Measurements from ENCODE around the gene ZDHHC17. TPM values are rescaled to one million over a fixed set of nuclear protein-coding genes. Genes with fewer than 3 reads are reported as not detected.
"Not testable (repeated sequence)": the region's sequence is repeated elsewhere in the genome, so short reads cannot be mapped to it uniquely, and the experiment has no call there.

Gene ZDHHC17
- total RNA-seq, 1 experiment from 2014 or later = 31.4 TPM

DNA sequence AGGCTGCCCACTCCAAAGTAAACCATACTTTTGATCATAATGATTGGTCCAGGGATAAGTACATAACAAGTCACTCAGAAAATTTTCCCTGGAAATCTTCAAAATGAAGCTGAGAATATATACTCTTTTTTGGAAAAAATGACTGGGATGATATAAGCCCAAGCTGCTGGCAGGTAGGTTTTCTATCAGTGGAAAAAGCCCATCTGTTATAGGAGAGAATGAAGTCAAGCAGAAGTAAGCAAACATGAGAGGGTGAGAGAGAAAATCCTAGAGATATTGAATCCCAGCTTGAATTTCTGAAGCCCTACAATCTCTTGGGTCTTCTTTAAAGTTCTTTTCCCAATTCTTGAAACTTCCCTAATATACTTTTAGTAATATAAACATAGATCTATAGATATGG lies 37.3 kb upstream of the ZDHHC17 start:
- DNase-seq = no peak
- intact Hi-C loops (cut with micrococcal nuclease; ENCODE audit: unreplicated experiment) = no loop called here
- CTCF ChIA-PET = no interaction called here
- no TSS peak for BruUV-seq (replicated peaks)
- Mint-ChIP-seq H3K27me3 (ENCODE audit: unreplicated experiment) (no peaks in the 10 kb centered on the region), H3K4me1 (ENCODE audit: low read depth, unreplicated experiment) (no peaks in the 10 kb centered on the region), H3K9me3 (ENCODE audit: low read depth, unreplicated experiment) (no peaks in the 10 kb centered on the region), H3K27ac (ENCODE audit: unreplicated experiment) (no peak overlapping the region), H3K36me3 (ENCODE audit: insufficient read depth, unreplicated experiment) (no peaks in the 10 kb centered on the region), H3K4me3 (ENCODE audit: low read depth, unreplicated experiment) (no peak overlapping the region)
- TF ChIP-seq, protein P1, sequence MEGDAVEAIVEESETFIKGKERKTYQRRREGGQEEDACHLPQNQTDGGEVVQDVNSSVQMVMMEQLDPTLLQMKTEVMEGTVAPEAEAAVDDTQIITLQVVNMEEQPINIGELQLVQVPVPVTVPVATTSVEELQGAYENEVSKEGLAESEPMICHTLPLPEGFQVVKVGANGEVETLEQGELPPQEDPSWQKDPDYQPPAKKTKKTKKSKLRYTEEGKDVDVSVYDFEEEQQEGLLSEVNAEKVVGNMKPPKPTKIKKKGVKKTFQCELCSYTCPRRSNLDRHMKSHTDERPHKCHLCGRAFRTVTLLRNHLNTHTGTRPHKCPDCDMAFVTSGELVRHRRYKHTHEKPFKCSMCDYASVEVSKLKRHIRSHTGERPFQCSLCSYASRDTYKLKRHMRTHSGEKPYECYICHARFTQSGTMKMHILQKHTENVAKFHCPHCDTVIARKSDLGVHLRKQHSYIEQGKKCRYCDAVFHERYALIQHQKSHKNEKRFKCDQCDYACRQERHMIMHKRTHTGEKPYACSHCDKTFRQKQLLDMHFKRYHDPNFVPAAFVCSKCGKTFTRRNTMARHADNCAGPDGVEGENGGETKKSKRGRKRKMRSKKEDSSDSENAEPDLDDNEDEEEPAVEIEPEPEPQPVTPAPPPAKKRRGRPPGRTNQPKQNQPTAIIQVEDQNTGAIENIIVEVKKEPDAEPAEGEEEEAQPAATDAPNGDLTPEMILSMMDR (IDR thresholded peaks at IDR 0.05; ENCODE audit: unreplicated experiment) = no peak

DNA sequence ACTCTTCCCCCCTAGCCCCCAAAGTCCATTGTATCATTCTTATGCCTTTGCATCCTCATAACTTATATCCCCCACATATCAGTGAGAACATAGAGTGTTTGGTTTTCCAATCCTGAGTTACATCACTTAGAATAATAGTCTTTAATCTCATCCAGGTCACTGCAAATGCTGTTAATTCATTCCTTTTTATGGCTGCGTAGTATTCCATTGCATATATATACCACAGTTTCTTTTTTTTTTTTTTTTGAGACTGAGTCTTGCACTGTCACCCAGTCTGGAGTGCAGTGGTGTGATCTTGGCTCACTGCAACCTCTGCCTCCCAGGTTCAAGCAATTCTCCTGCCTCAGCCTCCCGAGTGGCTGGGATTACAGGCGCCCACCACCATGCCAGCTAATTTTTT lies 31.7 kb upstream of the ZDHHC17 start:
- H3K27me3 Mint-ChIP-seq (ENCODE audit: unreplicated experiment); CTCF ChIA-PET; H3K36me3 Mint-ChIP-seq (ENCODE audit: insufficient read depth, unreplicated experiment); H3K4me3 Mint-ChIP-seq (ENCODE audit: low read depth, unreplicated experiment); H3K4me1 Mint-ChIP-seq (ENCODE audit: low read depth, unreplicated experiment); H3K27ac Mint-ChIP-seq (ENCODE audit: unreplicated experiment); BruUV-seq (replicated peaks); DNase-seq; intact Hi-C loops (cut with micrococcal nuclease; ENCODE audit: unreplicated experiment): not testable (repeated sequence)
- H3K9me3 Mint-ChIP-seq (ENCODE audit: low read depth, unreplicated experiment) = peaks cover 11% of the 10 kb centered on the region

DNA sequence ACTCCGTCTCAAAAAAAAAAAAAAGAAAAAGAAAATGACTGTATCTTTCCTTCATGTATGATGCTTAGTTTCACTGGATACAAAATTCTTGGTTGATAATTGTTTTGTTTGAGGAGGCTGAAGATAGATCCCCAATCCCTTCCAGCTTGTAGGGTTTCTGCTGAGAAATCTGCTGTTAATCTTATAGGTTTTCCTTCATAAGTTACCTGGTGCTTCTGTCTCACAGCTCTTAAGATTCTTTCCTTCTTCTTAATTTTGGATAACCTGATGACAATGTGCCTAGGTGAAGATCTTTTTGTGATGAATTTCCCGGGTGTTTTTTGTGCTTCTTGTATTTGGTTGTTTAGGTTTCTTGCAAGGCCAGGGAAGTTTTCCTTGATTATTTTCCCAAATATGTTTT lies 26.2 kb upstream of the ZDHHC17 start:
- H3K36me3 Mint-ChIP-seq (ENCODE audit: insufficient read depth, unreplicated experiment); H3K4me1 Mint-ChIP-seq (ENCODE audit: low read depth, unreplicated experiment); BruUV-seq (replicated peaks); H3K4me3 Mint-ChIP-seq (ENCODE audit: low read depth, unreplicated experiment); CTCF ChIA-PET; H3K27ac Mint-ChIP-seq (ENCODE audit: unreplicated experiment); H3K27me3 Mint-ChIP-seq (ENCODE audit: unreplicated experiment); DNase-seq; intact Hi-C loops (cut with micrococcal nuclease; ENCODE audit: unreplicated experiment): not testable (repeated sequence)
- H3K9me3 Mint-ChIP-seq (ENCODE audit: low read depth, unreplicated experiment) = peaks cover 21% of the 10 kb centered on the region

DNA sequence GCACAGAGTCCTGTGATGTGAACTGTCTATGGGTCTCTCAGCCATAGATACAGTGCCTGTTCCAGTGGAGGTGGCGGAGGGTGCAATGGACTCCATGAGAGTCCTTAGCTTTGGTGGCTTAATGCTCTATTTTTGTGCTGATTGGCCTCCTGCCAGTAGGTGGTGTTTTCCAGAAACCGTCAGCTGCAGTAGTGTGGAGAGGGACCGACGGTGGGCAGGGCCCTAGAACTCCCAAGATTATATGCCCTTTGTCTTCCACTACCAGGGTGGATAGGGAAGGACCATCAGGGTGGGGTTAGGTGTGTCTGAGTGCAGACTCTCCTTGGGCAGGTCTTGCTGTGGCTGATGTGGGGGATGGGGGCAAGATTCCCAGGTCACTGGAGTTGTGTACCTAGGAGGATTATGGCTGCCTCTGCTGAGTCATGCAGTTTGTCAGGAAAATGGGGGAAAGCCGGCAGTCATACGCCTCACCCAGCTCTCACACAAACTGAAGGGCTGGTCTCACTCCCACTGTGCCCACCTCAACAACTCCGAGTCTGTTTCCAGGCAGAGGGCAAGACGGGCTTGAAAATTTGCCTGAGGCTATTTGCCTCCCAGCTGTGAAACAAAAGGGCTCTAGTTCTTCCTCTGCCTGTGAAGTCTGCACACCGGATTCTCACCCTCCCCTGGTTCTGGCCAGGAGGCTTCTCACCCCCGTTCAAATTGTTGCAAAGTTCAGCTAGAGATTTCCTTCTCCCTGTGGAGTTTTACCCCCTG lies 24.9 kb upstream of the ZDHHC17 start:
- no peak overlapping the region for H3K4me3 Mint-ChIP-seq (ENCODE audit: low read depth, unreplicated experiment)
- CTCF ChIA-PET = no interaction called here
- no TSS peak for BruUV-seq (replicated peaks)
- TF ChIP-seq, protein P1 (IDR thresholded peaks at IDR 0.05; ENCODE audit: unreplicated experiment) = no peak
- peaks cover 16% of the 10 kb centered on the region for H3K9me3 Mint-ChIP-seq (ENCODE audit: low read depth, unreplicated experiment)
- peaks cover 8% of the 10 kb centered on the region for H3K4me1 Mint-ChIP-seq (ENCODE audit: low read depth, unreplicated experiment)
- H3K36me3 Mint-ChIP-seq (ENCODE audit: insufficient read depth, unreplicated experiment) = no peaks in the 10 kb centered on the region
- peaks cover 8% of the 10 kb centered on the region for H3K27me3 Mint-ChIP-seq (ENCODE audit: unreplicated experiment)
- H3K27ac Mint-ChIP-seq (ENCODE audit: unreplicated experiment) = no peak overlapping the region
- intact Hi-C loops (cut with micrococcal nuclease; ENCODE audit: unreplicated experiment) = no loop called here
- DNase-seq = no peak

DNA sequence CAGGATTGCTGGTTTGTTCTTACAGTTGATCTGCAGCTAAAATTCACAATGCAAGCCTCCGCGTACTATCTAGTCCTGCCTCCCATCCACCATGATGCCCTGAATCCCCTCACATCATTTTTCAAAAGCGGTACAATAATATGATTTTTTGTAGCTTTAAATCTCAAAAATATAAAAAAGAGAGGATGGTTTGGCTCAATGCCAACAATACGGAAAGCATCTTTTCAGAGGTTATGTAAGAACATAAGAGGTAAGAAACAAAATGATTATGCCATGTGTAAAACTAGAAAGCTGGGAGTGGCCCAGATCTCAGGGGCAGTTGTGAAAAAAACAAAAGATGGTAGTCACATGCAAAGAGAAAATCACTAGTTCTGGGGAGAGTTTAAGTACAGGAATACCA lies 24.0 kb upstream of the ZDHHC17 start:
- H3K27me3 Mint-ChIP-seq (ENCODE audit: unreplicated experiment) = no peaks in the 10 kb centered on the region
- TF ChIP-seq, protein P1 (IDR thresholded peaks at IDR 0.05; ENCODE audit: unreplicated experiment) = no peak
- H3K4me1 Mint-ChIP-seq (ENCODE audit: low read depth, unreplicated experiment) = peaks cover 8% of the 10 kb centered on the region
- H3K9me3 Mint-ChIP-seq (ENCODE audit: low read depth, unreplicated experiment) = peaks cover 14% of the 10 kb centered on the region
- no TSS peak for BruUV-seq (replicated peaks)
- CTCF ChIA-PET = no interaction called here
- H3K4me3 Mint-ChIP-seq (ENCODE audit: low read depth, unreplicated experiment) = no peak overlapping the region
- no peak for DNase-seq
- no peak overlapping the region for H3K27ac Mint-ChIP-seq (ENCODE audit: unreplicated experiment)
- H3K36me3 Mint-ChIP-seq (ENCODE audit: insufficient read depth, unreplicated experiment) = no peaks in the 10 kb centered on the region
- intact Hi-C loops (cut with micrococcal nuclease; ENCODE audit: unreplicated experiment) = no loop called here

Measured in Calu3 (cell line).